Smooth muscle cell of the brain vasculature (primary cell): Measurements from ENCODE around the gene PDE7B.
A peak's percentile ranks its signal among the peaks of the same experiment; 100 is the strongest.
"Not testable (repeated sequence)": the region's sequence is repeated elsewhere in the genome, so short reads cannot be mapped to it uniquely, and the experiment has no call there.

ENCODE experiments used
- DNase-seq: peaks from one replicate; pipeline ENCODE4 v3.0.0-alpha.2; 2012; ENCODE audit warnings: low read depth, low spot score

The PDE7B gene

GRCh38 chr6:136180704-136181511, 329.4 kb downstream of the PDE7B start:
- peak; percentile 23 for DNase-seq

DNA sequence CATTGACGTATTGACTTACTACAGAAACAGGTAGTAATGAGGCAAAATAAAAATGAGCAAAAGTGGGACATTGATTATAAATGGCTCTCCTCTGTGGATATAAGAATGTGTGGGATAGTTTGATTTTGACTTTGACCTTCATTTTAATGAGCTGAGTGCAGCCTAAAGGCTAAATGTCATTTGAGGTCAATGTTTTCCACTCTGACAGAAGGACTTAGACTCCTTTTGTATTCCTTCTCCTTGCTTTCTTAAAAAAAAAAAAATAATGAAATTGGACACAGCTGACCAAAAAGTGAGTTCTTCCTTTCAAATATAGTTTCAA, 330.0 kb downstream of the PDE7B start:
- no peak for DNase-seq

DNA sequence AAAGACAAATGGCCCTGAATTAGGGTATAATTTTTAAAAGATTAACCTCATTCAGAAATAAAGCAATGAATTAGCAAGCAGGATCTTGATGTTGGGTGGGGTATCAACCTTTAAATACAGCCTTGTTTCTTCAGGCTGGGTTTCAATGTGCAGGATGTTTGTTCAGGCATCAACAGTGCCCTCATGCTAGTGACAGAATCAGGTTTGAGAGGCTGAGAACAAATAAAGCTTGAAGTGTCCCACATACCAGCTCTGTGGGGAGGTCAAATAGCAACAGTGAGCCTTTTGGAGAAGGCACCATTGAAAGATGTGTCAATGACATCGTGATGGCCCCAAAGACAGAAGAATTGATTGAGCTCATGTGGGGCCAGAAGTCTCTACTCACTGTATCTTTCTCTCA, 330.4 kb downstream of the PDE7B start:
- DNase-seq = no peak

GRCh38 chr6:136184738-136185137, 333.2 kb downstream of the PDE7B start:
- no peak for DNase-seq

DNA sequence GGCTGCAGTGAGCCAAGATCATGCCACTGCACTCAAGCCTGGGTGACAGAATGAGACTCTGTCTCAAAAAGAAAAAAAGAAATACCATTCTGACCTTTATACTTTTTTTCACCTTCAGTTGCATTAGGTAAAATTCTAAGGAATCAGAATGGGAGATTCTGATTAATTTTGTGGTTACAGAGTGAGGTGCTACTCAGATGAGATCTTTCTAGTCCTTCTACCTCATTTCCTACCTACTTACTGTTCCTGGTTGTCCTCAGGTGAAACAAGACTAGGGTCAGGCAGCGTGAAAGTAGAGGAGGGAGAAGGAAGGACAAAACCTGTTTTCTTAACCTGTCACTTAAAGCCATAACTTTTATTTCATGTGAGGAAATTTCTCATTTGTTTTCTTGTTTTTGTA, 334.9 kb downstream of the PDE7B start:
- no peak for DNase-seq

GRCh38 chr6:136188486-136188885, 337.0 kb downstream of the PDE7B start:
- no peak for DNase-seq

- DNase-seq = no peak
These were observed 337.6 kb downstream of the PDE7B start for GRCh38 chr6:136189104-136189503.

DNA sequence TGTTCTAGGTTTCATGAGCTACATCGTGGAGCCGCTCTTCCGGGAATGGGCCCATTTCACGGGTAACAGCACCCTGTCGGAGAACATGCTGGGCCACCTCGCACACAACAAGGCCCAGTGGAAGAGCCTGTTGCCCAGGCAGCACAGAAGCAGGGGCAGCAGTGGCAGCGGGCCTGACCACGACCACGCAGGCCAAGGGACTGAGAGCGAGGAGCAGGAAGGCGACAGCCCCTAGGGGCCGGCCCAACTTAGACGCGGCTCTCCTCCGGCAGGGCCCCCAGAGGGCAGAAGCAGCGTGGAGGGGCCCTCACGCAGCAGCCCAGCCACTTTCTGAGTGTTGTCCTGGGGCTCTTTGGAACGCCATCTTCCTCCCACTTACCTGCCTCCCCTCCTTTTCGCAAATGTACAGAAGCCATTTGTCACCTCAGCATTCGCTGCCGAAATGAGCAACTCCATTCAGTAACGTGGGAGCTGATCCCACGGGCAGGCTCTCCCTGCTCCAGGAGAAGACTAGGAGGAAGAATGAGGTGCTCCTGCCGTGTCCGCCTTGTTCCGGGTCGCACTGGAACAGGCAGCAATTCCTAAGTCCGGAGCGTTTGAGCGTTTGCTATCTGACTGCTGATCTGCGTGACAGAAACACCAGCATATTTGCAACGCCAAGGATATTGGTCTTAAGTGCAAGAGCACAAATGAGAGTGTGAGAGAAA, 340.3 kb downstream of the PDE7B start:
- no peak for DNase-seq

- DNase-seq = no peak
These were observed 341.4 kb downstream of the PDE7B start for GRCh38 chr6:136192902-136193301.

- DNase-seq = no peak
These were observed 350.2 kb downstream of the PDE7B start for GRCh38 chr6:136201732-136202131.

DNA sequence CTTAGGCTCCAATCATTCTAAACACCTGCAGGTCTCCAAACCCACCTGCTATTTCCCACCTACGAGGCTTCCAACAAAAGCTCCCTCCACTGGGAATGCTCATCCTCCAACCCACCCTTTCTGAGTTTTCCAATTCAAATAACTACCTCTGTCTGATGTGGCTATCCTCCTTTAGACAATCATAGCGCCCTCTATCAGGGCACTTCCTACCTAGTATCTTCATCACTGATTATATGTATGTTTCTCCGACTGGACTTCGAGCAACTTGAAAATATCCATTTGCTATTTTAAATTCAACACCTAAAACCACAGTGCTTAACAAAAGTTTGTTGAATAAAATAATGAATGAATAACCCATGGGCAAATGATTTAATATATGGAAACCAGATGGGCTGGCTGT, 357.3 kb downstream of the PDE7B start:
- no peak for DNase-seq

- DNase-seq = no peak
These were observed 358.0 kb downstream of the PDE7B start for GRCh38 chr6:136209496-136209895.

DNA sequence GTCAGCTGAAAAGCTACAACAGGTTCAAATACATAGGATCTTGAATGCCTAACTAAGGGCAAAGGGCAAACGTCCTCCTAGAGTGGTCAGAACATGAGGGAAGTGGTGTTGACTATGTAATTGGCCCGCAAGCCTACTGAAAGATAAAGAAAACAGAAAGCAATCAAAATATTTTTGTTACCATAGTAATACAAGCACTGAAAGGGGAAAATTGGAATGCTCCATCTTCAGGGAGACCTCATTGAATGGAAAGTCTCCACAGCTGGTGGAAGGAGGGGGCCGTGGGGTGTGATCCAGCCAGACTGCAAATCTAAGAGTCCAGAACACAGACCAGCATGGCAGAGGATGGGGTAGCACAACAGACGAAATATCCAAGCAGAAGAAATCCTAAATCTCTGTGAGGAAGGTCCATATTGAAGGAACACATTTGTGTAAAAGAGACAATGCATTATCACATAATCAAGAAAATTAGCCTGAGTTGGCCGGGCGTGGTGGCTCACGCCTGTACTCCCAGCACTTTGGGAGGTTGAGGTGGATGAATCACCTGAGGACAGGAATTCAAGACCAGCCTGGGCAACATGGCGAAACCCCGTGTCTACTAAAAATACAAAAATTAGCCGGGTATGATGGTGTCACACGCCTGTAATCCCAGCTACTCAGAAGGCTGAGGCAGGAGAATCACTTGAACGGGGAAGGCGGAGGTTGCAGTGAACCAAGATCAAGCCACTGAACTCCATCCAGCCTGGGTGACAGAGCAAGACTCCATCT, 359.1 kb downstream of the PDE7B start:
- DNase-seq = no peak

DNA sequence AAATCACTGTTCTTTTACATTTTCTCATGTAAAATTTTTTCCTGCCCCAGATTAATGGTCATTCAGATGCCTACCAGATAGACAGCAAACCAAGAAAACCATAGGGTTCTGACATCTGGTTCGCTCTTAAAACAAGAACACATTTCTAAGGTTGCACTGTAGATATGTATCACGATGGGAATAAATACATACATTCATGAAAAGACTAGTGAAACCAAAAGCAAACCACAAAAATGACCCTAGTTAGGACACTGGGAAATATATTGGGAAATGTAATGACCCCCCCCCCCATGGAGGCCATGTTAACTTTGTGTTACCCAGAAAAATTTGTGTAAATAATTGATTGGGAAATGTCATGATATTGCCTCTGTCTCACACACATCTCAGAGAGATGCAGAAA, 361.1 kb downstream of the PDE7B start:
- no peak for DNase-seq

DNA sequence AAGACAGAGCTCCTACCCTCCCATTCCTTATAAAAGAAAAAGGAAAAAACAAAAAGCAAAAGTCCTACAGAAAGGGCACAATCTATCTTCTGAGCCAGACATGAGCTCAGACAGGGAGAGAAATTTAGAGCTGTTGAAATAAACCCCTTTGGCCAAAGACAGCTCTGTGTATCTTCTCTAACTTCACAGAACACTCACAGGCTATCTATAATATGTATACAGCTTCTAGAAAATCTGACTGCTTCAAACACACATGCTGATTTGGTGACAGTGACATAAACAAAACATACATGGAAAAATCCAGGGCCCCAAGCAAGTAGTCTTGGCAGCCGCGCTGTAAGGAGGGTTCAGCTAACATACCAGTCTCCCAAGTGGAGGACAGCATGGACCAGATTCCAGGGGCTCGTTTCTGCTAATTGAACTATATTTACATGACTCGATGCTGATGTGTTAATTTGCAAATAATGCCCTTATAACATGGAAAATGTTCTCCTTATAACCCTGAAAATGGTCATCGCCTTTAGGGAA, 361.6 kb downstream of the PDE7B start:
- DNase-seq = no peak

- no peak for DNase-seq
These were observed 362.4 kb downstream of the PDE7B start for GRCh38 chr6:136213853-136214252.

GRCh38 chr6:136216503-136217401, 365.3 kb downstream of the PDE7B start:
- DNase-seq = no peak

GRCh38 chr6:136224974-136225373, 373.5 kb downstream of the PDE7B start:
- not testable (repeated sequence) for DNase-seq

- no peak for DNase-seq
These were observed 374.0 kb downstream of the PDE7B start for GRCh38 chr6:136225496-136225895.

- DNase-seq = no peak
These were observed 374.6 kb downstream of the PDE7B start for GRCh38 chr6:136226027-136226673.
